ENCODE results near the gene GNB1. TPM values are rescaled to one million over a fixed set of nuclear protein-coding genes. Genes with fewer than 3 reads are reported as not detected.

GNB1 gene
- total and polyA plus RNA-seq, 7 donors, result 119 to 197 (median 157) TPM

- intact Hi-C loops (cut with DNase I), result no loop called here
- DNase-seq, result no peak
- Histone ChIP-seq H3K27ac (no peak overlapping the region), H3K36me3 (no peaks in the 10 kb centered on the region), H3K4me1 (no peaks in the 10 kb centered on the region), H3K4me3 (no peak overlapping the region), H3K9me3 (no peaks in the 10 kb centered on the region), H3K27me3 (no peaks in the 10 kb centered on the region)
- WGBS, 2 donors, result 85 to 86% methylated on average over 27 of the region's 27 CpGs
- no peak for TF ChIP-seq CTCF (IDR thresholded peaks at IDR 0.05)
- no peak for TF ChIP-seq POLR2AphosphoS5 (IDR thresholded peaks at IDR 0.05)
- TF ChIP-seq POLR2A (IDR thresholded peaks at IDR 0.05), result no peak
- no peak for TF ChIP-seq EP300 (IDR thresholded peaks at IDR 0.05)
These were observed 34.8 kb upstream of the GNB1 start for GRCh38 chr1:1925437-1926345.

- WGBS, 2 donors, result 61 to 89% methylated on average over 21 of the region's 21 CpGs
These were observed 34.0 kb upstream of the GNB1 start for GRCh38 chr1:1924849-1925248.

GRCh38 chr1:1924386-1924785, 33.5 kb upstream of the GNB1 start:
- no peaks in the 10 kb centered on the region for H3K27me3 ChIP-seq
- intact Hi-C loops (cut with DNase I), result no loop called here
- 11 to 54% methylated on average over 18 of the region's 18 CpGs for WGBS, 2 donors
- no peak overlapping the region for H3K27ac ChIP-seq
- no peaks in the 10 kb centered on the region for H3K4me1 ChIP-seq
- TF ChIP-seq POLR2AphosphoS5 (IDR thresholded peaks at IDR 0.05) (no peak), CTCF (IDR thresholded peaks at IDR 0.05) (no peak), EP300 (IDR thresholded peaks at IDR 0.05) (no peak), POLR2A (IDR thresholded peaks at IDR 0.05) (no peak)
- H3K36me3 ChIP-seq, result no peaks in the 10 kb centered on the region
- no peak overlapping the region for H3K4me3 ChIP-seq
- no peaks in the 10 kb centered on the region for H3K9me3 ChIP-seq
- DNase-seq, result no peak

More at GRCh38 chr1:1924849-1925248, 34.0 kb upstream of the GNB1 start:
- Histone ChIP-seq H3K4me1 (no peaks in the 10 kb centered on the region), H3K27me3 (no peaks in the 10 kb centered on the region), H3K4me3 (no peak overlapping the region), H3K27ac (no peak overlapping the region), H3K36me3 (no peaks in the 10 kb centered on the region), H3K9me3 (no peaks in the 10 kb centered on the region)
- DNase-seq, result no peak
- TF ChIP-seq EP300 (IDR thresholded peaks at IDR 0.05) (no peak), POLR2A (IDR thresholded peaks at IDR 0.05) (no peak), POLR2AphosphoS5 (IDR thresholded peaks at IDR 0.05) (no peak), CTCF (IDR thresholded peaks at IDR 0.05) (no peak)
- intact Hi-C loops (cut with DNase I), result no loop called here

GRCh38 chr1:1922956-1923833, 32.3 kb upstream of the GNB1 start:
- TF ChIP-seq EP300 (IDR thresholded peaks at IDR 0.05) (no peak), CTCF (IDR thresholded peaks at IDR 0.05) (no peak), POLR2A (IDR thresholded peaks at IDR 0.05) (peak in 1 of 2 donors; percentile 9)
- DNase-seq, result peak; percentile 64
- Histone ChIP-seq H3K4me1 (peaks cover 0 to 11% (median 9%) of the 10 kb centered on the region in 4 donors), H3K27me3 (no peaks in the 10 kb centered on the region), H3K36me3 (no peaks in the 10 kb centered on the region), H3K9me3 (no peaks in the 10 kb centered on the region), H3K27ac (no peak overlapping the region), H3K4me3 (no peak overlapping the region)
- 25 to 65% methylated on average over 29 of the region's 29 CpGs for WGBS, 2 donors
- intact Hi-C loops (cut with DNase I), result no loop called here

All from sigmoid colon (tissue), 7 donors.